Ascending aorta (tissue), 2 donors: ENCODE data around the gene SLC8A3. TPM values are rescaled to one million over a fixed set of nuclear protein-coding genes. Genes with fewer than 3 reads are reported as not detected.

ENCODE experiments used
- DNase-seq, 2 donors: peaks; one replicate each; pipeline ENCODE4 v3.0.0-alpha.2; 2019; ENCODE audit warnings: low spot score in 2 of 2
- H3K27ac ChIP-seq, 2 donors: fragments of 200-600 bp; sonication (generic); one replicate each; pipeline ENCODE4 v1.5.1; 2016 to 2017; ENCODE audit warnings: mild to moderate bottlenecking in 1 of 2
- H3K27me3 ChIP-seq: fragments of 200-600 bp; sonication (generic); one replicate; pipeline ENCODE4 v1.5.1; 2017
- H3K36me3 ChIP-seq, 2 donors: fragments of 200-600 bp; sonication (generic); one replicate each; pipeline ENCODE4 v1.5.1; 2016
- H3K4me1 ChIP-seq, 2 donors: fragments of 200-600 bp; sonication (generic); one replicate each; pipeline ENCODE4 v1.5.1; 2016 to 2017; ENCODE audit warnings: mild to moderate bottlenecking in 1 of 2
- H3K4me3 ChIP-seq, 2 donors: fragments of 200-600 bp; sonication (generic); one replicate each; pipeline ENCODE4 v1.5.1; 2016 to 2017; ENCODE audit warnings: mild to moderate bottlenecking in 1 of 2
- H3K9me3 ChIP-seq, 2 donors: fragments of 200-600 bp; sonication (generic); one replicate each; pipeline ENCODE4 v1.5.1; 2016
- CTCF ChIP-seq, 3 experiments: fragments of 200-600 bp in 2 of 3; fragments of 450-650 bp in 1 of 3; sonication (generic) in 2 of 3; IDR thresholded peaks; one replicate each; pipeline ENCODE4 v1.5.1; 2016 to 2019; ENCODE audit warnings: antibody characterized with exemption in 3 of 3, mild to moderate bottlenecking in 1 of 3, moderate library complexity in 1 of 3
- intact Hi-C: fragments of 100-400 bp; cut with DNase I; formaldehyde crosslinking; loops from one replicate; pipeline ENCODE4 v1.15.1; 2023
- total RNA-seq: library from RNA; depleted of rRNA; stranded (reverse); fragments of >200 nt; gene quantifications from one replicate; pipeline ENCODE4 v1.1.0, GENCODE V29; 2016

SLC8A3 gene
- total RNA-seq, 1 donor from 2014 or later: not detected

- no peak for TF ChIP-seq CTCF (IDR thresholded peaks at IDR 0.05)
- no peak overlapping the region for H3K27ac ChIP-seq
- intact Hi-C loops: no loop called here
Observed at GRCh38 chr14:70097576-70098249, 91.0 kb downstream of the SLC8A3 start.

GRCh38 chr14:70096866-70097265, 91.9 kb downstream of the SLC8A3 start:
- no peak for TF ChIP-seq CTCF (IDR thresholded peaks at IDR 0.05)
- no peaks in the 10 kb centered on the region for H3K4me1 ChIP-seq
- no peak overlapping the region for H3K4me3 ChIP-seq
- H3K36me3 ChIP-seq: no peaks in the 10 kb centered on the region
- intact Hi-C loops: no loop called here
- H3K27me3 ChIP-seq: no peaks in the 10 kb centered on the region
- no peak overlapping the region for H3K27ac ChIP-seq
- no peak for DNase-seq
- no peaks in the 10 kb centered on the region for H3K9me3 ChIP-seq

More at GRCh38 chr14:70097576-70098249, 91.0 kb downstream of the SLC8A3 start:
- no peak for DNase-seq
- H3K9me3 ChIP-seq: no peaks in the 10 kb centered on the region
- H3K36me3 ChIP-seq: no peaks in the 10 kb centered on the region
- no peaks in the 10 kb centered on the region for H3K4me1 ChIP-seq
- H3K4me3 ChIP-seq: no peak overlapping the region
- no peaks in the 10 kb centered on the region for H3K27me3 ChIP-seq

GRCh38 chr14:70094631-70095030, 94.1 kb downstream of the SLC8A3 start:
- intact Hi-C loops: no loop called here

GRCh38 chr14:70094106-70094505, 94.6 kb downstream of the SLC8A3 start:
- no peaks in the 10 kb centered on the region for H3K36me3 ChIP-seq
- H3K4me3 ChIP-seq: no peak overlapping the region
- H3K27me3 ChIP-seq: no peaks in the 10 kb centered on the region
- TF ChIP-seq CTCF (IDR thresholded peaks at IDR 0.05): no peak
- no peaks in the 10 kb centered on the region for H3K4me1 ChIP-seq
- intact Hi-C loops: no loop called here
- H3K27ac ChIP-seq: no peak overlapping the region
- no peaks in the 10 kb centered on the region for H3K9me3 ChIP-seq
- DNase-seq: no peak

More at GRCh38 chr14:70094631-70095030, 94.1 kb downstream of the SLC8A3 start:
- Histone ChIP-seq H3K36me3 (no peaks in the 10 kb centered on the region), H3K4me1 (no peaks in the 10 kb centered on the region), H3K9me3 (no peaks in the 10 kb centered on the region), H3K27me3 (no peaks in the 10 kb centered on the region), H3K4me3 (no peak overlapping the region), H3K27ac (no peak overlapping the region)
- no peak for DNase-seq
- no peak for TF ChIP-seq CTCF (IDR thresholded peaks at IDR 0.05)

GRCh38 chr14:70093156-70093555, 95.6 kb downstream of the SLC8A3 start:
- no peaks in the 10 kb centered on the region for H3K36me3 ChIP-seq
- no peak overlapping the region for H3K27ac ChIP-seq
- H3K9me3 ChIP-seq: no peaks in the 10 kb centered on the region
- no peak for DNase-seq
- H3K4me1 ChIP-seq: no peaks in the 10 kb centered on the region
- TF ChIP-seq CTCF (IDR thresholded peaks at IDR 0.05): no peak
- no peaks in the 10 kb centered on the region for H3K27me3 ChIP-seq
- intact Hi-C loops: no loop called here
- H3K4me3 ChIP-seq: no peak overlapping the region

GRCh38 chr14:70087380-70087697, 101.4 kb downstream of the SLC8A3 start:
- H3K4me1 ChIP-seq: no peaks in the 10 kb centered on the region
- H3K27me3 ChIP-seq: no peaks in the 10 kb centered on the region
- no peaks in the 10 kb centered on the region for H3K36me3 ChIP-seq
- no peak overlapping the region for H3K4me3 ChIP-seq
- H3K27ac ChIP-seq: no peak overlapping the region
- no peak for TF ChIP-seq CTCF (IDR thresholded peaks at IDR 0.05)
- no peak for DNase-seq
- intact Hi-C loops: no loop called here
- no peaks in the 10 kb centered on the region for H3K9me3 ChIP-seq
